Measurements from ENCODE around the gene CDK16. TPM values are rescaled to one million over a fixed set of nuclear protein-coding genes. Genes with fewer than 3 reads are reported as not detected.
A peak's percentile ranks its signal among the peaks of the same experiment; 100 is the strongest.

The CDK16 gene
- total and polyA plus RNA-seq, 2 of the 13 experiments (the other 11 are each of a cell fraction or from before 2014, with no cell fraction given), result 64.5 to 225 TPM

DNA sequence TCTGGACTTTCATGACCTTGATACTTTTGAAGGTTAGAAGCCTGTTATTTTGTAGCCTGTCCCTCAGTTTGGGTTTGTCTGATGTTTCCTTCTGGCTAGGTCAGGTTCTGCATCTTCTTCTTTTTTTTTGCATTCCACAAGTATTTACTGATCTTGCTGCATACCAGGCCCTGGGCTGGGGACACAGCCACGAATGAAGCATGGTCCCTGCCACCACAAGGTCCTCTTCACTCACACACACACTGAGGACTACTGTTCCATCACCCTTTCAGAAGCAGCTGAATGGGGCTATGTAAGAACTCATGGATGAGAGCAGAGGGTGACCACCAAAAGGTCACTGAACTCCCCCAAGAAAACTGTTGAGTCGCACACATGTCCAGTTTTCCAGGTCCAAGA is 53.5 kb downstream of the CDK16 start:
- peak; percentile 39 for DNase-seq (ENCODE audit: low spot score)
- CTCF ChIA-PET (ENCODE audit: low intra/inter-chr PET ratio, low total read pairs), result no interaction called here
- Histone ChIP-seq H3K4me3 (replicated peaks in 1 of 3; ENCODE audit: insufficient read depth in 1 of 3, low read depth in 2 of 3, low read length in 3 of 3) (no peak overlapping the region), H3K9ac (ENCODE audit: insufficient read depth, low read depth, low read length) (no peak overlapping the region), H3K27ac (ENCODE audit: extremely low read length, insufficient read depth, low read length) (peak overlapping the region; percentile 44), H3K4me1 (ENCODE audit: insufficient read depth, low read length) (peaks cover 28% of the 10 kb centered on the region), H3K9me3 (ENCODE audit: low read length) (no peaks in the 10 kb centered on the region), H2AFZ (ENCODE audit: low read length) (no peak overlapping the region), H3K79me2 (ENCODE audit: insufficient read depth, low read length) (no peaks in the 10 kb centered on the region), H4K20me1 (ENCODE audit: insufficient read depth, low read length) (no peaks in the 10 kb centered on the region), H3K36me3 (replicated peaks in 1 of 2; ENCODE audit: control insufficient read depth in 1 of 2, insufficient read depth in 2 of 2, low read length in 2 of 2) (no peaks in the 10 kb centered on the region), H3K4me2 (ENCODE audit: low read depth, low read length) (peak overlapping the region; percentile 18; the same call in 1 of the 2 replicates), H3K27me3 (ENCODE audit: control insufficient read depth in 1 of 2, insufficient read depth in 2 of 2, low read length in 2 of 2) (no peaks in the 10 kb centered on the region)
- intact Hi-C loops (cut with micrococcal nuclease; ENCODE audit: unreplicated experiment) (no loop called here), in situ Hi-C loops (cut with HindIII; ENCODE audit: extremely low pct_ligation_motif_present, low pct_unique_long_range_greater_than_20kb) (no loop called here)
- peak; percentile 82 for ATAC-seq
- TF ChIP-seq TEAD3 (CRISPR knock-in tag; optimal IDR thresholded peaks at IDR 0.05; ENCODE audit: borderline replicate concordance) (peak; percentile 85), SMARCC2 (IDR thresholded peaks at IDR 0.05) (no peak)
- POLR2A ChIA-PET, result interaction anchor here (1.3 kb wide), 1 partner anchor 38 kb away, joined by 5 read pairs; no protein-coding TSS in a partner anchor
- WGBS (ENCODE audit: low lambda C conversion rate), result 0% methylated on average over 1 of the region's 2 CpGs
- peak; percentile 8 for FAIRE-seq
- BruUV-seq (replicated peaks), result no TSS peak

DNA sequence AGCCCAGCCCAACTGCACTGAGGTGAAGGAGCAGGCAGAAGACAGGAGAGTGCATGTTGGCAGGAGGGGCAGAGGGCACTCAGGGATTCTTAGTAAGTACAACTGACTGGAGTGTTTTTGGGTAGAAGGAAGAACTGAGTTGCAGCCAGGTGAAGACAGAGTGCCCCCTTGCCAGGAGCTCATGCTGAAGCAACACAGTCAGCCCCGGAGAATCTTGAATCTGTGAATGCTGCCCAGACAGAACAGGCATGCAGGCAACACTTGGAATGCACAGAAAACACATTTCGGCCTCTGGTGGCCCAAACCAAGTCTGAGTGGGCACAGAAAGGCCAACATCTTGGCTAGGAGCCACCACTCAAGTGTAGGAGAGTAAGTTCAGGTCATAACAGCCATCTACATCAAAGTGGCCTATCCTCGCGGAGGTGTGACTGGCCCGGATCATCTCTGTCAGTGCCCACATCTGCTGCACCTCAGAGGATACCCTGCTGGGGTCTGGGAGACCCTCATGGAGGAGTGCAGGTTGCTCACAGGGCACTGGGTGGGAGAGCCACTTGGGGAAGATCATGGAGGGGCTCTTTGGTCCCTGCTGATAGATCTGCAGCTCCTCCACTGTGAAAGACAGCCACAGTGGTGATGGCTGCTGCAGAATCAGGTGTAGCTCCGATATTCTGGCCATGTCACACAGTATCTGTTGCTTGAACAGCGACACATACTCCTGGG is 54.7 kb downstream of the CDK16 start:
- H2AFZ ChIP-seq (ENCODE audit: low read length), result no peak overlapping the region
- no peak for FAIRE-seq
- TF ChIP-seq, protein P1, sequence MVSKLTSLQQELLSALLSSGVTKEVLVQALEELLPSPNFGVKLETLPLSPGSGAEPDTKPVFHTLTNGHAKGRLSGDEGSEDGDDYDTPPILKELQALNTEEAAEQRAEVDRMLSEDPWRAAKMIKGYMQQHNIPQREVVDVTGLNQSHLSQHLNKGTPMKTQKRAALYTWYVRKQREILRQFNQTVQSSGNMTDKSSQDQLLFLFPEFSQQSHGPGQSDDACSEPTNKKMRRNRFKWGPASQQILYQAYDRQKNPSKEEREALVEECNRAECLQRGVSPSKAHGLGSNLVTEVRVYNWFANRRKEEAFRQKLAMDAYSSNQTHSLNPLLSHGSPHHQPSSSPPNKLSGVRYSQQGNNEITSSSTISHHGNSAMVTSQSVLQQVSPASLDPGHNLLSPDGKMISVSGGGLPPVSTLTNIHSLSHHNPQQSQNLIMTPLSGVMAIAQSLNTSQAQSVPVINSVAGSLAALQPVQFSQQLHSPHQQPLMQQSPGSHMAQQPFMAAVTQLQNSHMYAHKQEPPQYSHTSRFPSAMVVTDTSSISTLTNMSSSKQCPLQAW (CRISPR knock-in tag; IDR thresholded peaks at IDR 0.05), result no peak
- no peak for TF ChIP-seq ZNF563 (CRISPR knock-in tag; IDR thresholded peaks at IDR 0.05)
- TF ChIP-seq, protein P2, sequence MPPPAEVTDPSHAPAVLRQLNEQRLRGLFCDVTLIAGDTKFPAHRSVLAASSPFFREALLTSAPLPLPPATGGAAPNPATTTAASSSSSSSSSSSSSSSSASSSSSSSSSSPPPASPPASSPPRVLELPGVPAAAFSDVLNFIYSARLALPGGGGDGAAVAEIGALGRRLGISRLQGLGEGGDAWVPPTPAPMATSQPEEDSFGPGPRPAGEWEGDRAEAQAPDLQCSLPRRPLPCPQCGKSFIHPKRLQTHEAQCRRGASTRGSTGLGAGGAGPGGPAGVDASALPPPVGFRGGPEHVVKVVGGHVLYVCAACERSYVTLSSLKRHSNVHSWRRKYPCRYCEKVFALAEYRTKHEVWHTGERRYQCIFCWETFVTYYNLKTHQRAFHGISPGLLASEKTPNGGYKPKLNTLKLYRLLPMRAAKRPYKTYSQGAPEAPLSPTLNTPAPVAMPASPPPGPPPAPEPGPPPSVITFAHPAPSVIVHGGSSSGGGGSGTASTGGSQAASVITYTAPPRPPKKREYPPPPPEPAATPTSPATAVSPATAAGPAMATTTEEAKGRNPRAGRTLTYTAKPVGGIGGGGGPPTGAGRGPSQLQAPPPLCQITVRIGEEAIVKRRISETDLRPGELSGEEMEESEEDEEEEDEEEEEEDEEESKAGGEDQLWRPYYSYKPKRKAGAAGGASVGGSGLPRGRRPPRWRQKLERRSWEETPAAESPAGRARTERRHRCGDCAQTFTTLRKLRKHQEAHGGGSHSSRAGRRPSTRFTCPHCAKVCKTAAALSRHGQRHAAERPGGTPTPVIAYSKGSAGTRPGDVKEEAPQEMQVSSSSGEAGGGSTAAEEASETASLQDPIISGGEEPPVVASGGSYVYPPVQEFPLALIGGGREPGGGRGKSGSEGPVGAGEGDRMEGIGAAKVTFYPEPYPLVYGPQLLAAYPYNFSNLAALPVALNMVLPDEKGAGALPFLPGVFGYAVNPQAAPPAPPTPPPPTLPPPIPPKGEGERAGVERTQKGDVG (CRISPR knock-in tag; IDR thresholded peaks at IDR 0.05; ENCODE audit: borderline replicate concordance), result no peak
- no peak for TF ChIP-seq ATF1 (CRISPR knock-in tag; IDR thresholded peaks at IDR 0.05)
- TF ChIP-seq, protein P3, sequence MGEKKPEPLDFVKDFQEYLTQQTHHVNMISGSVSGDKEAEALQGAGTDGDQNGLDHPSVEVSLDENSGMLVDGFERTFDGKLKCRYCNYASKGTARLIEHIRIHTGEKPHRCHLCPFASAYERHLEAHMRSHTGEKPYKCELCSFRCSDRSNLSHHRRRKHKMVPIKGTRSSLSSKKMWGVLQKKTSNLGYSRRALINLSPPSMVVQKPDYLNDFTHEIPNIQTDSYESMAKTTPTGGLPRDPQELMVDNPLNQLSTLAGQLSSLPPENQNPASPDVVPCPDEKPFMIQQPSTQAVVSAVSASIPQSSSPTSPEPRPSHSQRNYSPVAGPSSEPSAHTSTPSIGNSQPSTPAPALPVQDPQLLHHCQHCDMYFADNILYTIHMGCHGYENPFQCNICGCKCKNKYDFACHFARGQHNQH (CRISPR knock-in tag; IDR thresholded peaks at IDR 0.05), result no peak
- no peak for TF ChIP-seq ZNF878 (CRISPR knock-in tag; IDR thresholded peaks at IDR 0.05)
- no peak for TF ChIP-seq ZNF33A (CRISPR knock-in tag; IDR thresholded peaks at IDR 0.05; ENCODE audit: borderline replicate concordance)
- no peak for TF ChIP-seq ZFP41 (CRISPR knock-in tag; IDR thresholded peaks at IDR 0.05; ENCODE audit: borderline replicate concordance)

More for the DNA sequence above, 54.7 kb downstream of the CDK16 start:
- no peaks in the 10 kb centered on the region for H3K79me2 ChIP-seq (ENCODE audit: insufficient read depth, low read length)
- ChIA-PET CTCF (ENCODE audit: low intra/inter-chr PET ratio, low total read pairs) (no interaction called here), POLR2A (interaction anchor here (0.7 kb wide), 1 partner anchor 55 kb away, joined by 3 read pairs; the partner anchor contains the start of gene CDK16)
- DNase-seq (ENCODE audit: low spot score), result no peak
- H3K27me3 ChIP-seq (ENCODE audit: control insufficient read depth in 1 of 2, insufficient read depth in 2 of 2, low read length in 2 of 2), result no peaks in the 10 kb centered on the region
- H3K36me3 ChIP-seq (replicated peaks in 1 of 2; ENCODE audit: control insufficient read depth in 1 of 2, insufficient read depth in 2 of 2, low read length in 2 of 2), result no peaks in the 10 kb centered on the region
- ATAC-seq, result no peak
- 70% methylated on average over 2 of the region's 7 CpGs for WGBS (ENCODE audit: low lambda C conversion rate)
- BruUV-seq (replicated peaks), result no TSS peak
- no peak overlapping the region for H3K4me3 ChIP-seq (replicated peaks in 1 of 3; ENCODE audit: insufficient read depth in 1 of 3, low read depth in 2 of 3, low read length in 3 of 3)
- H3K27ac ChIP-seq (ENCODE audit: extremely low read length, insufficient read depth, low read length), result no peak overlapping the region
- intact Hi-C loops (cut with micrococcal nuclease; ENCODE audit: unreplicated experiment) (no loop called here), in situ Hi-C loops (cut with HindIII; ENCODE audit: extremely low pct_ligation_motif_present, low pct_unique_long_range_greater_than_20kb) (no loop called here)
- H3K4me2 ChIP-seq (ENCODE audit: low read depth, low read length), result no peak overlapping the region
- H4K20me1 ChIP-seq (ENCODE audit: insufficient read depth, low read length), result no peaks in the 10 kb centered on the region
- H3K9ac ChIP-seq (ENCODE audit: insufficient read depth, low read depth, low read length), result no peak overlapping the region
- peaks cover 28% of the 10 kb centered on the region for H3K4me1 ChIP-seq (ENCODE audit: insufficient read depth, low read length)
- no peaks in the 10 kb centered on the region for H3K9me3 ChIP-seq (ENCODE audit: low read length)

All from HepG2 (cell line).